Eye (tissue), 1 donor: ENCODE data around the gene FGD4.
A peak's percentile ranks its signal among the peaks of the same experiment; 100 is the strongest.

Experiments used
- DNase-seq: peaks from one replicate; pipeline ENCODE4 v3.0.0-alpha.2; 2015

Gene FGD4

DNA sequence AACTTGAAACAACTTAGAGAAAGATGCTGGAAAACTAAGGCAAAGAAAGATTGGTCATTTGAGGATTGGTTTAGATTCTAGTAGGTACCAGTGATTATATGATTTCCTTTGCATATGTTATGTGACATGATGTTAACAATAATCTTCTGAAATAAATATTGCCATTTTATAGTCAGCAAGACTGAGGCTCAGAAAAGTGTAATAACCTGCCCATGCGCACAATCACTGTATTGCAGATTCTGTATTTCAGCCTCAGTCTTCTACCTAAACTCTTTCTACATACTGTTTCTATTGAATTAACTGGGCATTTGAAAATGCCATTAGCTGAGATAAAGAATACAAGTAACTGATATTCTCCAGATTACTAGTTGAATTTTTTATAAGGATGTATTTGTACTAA lies 61.3 kb downstream of the FGD4 start:
- DNase-seq, result no peak

DNA sequence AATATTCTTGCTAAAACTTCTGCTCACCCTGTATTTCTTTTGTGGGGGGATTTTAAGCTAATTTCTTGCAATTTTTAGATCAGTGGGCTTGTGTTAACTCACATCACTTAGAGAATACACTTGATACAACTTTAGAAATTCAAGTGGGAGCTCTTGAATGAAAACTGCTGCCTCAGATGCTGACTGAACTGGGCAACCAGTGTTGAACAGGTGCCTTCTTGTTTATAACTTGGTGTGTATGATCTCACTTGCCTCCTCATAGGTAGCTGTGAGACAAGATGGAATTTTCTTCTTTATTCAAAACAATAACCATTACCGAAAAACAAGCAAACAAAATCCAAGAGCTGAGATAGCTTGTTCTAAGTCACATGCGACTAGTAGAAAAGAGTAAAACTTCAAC lies 63.5 kb downstream of the FGD4 start:
- no peak for DNase-seq

DNA sequence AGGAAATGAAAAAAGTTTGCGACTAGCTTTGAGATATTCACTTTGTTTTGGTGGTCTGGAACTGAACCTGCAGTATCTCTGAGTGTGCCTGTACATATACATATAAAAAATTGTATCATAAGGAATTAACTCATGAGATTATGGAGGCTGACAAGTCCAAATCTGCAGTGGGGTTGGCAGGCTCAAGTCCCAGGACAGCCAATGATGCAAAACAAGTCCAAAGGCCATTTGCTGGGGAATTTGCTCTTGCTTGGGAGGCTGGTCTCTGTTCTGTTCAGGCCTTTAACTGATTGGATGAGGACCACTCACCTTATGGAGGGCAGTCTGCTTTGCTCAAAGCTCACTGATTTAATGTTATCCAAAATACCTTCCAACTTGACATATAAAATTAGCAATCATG lies 66.8 kb downstream of the FGD4 start:
- DNase-seq, result no peak

DNA sequence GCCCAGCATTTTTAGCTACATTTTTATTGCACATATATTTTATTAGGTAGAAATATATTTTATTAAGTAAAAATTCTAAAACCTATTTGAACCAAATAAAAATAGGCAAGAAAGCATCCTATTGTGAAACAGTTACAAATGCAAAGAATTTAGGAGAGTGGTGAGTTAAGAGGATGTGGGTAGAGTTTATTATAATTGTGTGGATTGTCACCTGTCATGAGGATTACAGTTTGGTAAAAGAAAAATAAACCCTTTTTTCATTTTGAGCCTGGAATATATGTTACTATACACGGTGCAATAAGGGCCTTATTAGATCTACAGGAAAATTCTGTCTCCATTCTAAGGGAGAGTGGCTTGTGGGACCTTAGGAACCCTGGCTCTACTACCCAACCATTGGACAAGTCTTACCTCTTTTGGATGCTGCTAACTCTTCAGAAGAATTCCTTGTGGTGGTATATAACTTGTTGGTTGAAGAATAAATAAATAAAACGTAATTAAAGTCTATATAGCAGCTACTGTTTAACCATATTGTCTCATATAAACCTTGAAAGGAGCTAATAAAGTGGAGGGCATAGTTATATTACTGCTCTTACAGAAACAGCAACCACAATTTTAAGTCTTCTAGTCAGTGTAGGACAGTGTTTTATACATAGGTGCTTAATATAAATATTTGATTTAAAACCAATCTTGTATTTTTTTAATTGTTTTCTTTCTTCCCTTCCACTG lies 67.8 kb downstream of the FGD4 start:
- no peak for DNase-seq

DNA sequence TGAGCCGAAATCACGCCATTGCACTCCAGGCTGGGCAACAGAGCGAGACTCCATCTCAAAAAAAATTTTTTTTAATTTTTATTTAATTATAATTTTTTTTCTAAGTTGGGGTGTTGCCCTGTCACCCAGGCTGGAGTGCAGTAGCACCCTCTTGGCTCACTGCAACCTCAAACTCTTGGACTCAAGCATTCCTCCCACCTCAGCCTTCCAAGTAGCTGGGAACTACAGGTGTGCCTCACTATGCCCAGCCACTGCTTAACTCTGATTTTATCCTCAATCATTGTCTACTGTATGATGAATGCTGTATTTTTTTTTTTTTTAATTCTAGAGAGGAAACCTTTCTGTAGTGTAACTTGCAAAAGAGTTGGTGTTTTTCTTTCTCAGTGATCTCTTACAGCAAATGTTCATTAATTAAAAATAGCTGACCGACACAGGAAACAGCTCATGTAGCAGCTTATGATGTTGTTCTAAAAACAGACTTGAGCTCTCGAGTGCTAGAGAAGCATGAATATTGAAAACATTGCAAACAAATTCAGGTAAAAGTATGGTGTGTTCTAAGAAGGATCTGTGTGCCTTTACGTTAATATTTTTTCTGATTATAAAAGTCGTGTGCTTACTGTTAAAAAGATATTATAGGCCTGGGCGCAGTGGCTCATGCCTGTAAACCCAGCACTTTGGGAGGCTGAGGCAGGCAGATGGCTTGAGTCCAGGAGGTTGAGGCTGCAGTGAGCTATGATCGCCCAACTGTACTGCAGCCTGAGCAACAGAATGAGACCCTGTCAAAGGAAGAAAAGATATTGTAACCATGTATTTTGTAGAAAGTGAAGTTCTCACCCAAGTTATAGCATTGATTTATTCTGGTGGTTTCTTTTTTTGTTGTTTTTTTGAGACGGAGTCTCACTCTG lies 68.9 kb downstream of the FGD4 start:
- DNase-seq, result no peak

DNA sequence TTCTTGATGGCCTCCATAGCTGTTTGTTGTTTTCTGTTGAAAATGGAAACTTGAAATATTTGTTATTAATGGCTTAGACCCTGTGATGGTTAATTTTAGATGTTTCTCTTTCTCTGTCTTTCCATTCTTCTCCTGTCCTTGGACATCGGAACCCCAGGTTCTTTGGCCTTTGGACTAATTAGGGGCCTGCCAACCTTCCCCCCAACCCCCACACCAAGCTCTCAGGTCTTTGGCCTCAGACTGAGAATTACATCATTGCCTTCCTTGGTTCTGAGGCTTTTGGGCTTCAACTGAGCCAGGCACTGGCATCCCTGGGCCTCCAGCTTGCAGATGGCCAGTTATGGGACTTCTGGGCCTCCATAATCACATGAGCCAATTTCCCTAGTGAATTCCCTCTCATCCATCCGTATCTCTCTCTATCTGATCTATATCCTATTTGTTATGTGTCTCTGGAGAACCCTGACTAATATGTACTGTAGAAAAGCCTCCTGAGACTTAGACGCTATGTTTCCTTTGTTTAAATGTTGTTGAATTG lies 71.6 kb downstream of the FGD4 start:
- DNase-seq, result no peak

DNA sequence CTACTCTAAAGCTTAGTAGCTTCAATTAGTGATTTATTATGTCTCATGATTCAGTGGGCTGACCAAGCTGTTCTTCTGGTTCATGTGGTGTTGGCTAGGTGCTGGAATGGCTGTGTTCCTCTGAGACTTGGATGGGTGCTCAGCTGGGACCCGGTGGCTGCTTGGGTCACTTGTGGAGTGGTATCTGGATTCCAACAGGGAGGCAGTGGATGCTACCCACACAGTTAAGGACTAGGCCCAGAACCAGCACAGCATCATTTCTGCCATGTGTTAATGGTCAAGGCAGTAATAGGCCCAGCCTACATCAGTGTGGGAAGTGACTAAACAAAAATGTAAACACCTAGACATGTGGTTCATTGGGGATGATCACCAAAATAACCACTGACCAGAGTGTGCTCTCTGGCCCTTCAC lies 72.2 kb downstream of the FGD4 start:
- DNase-seq, result no peak

DNA sequence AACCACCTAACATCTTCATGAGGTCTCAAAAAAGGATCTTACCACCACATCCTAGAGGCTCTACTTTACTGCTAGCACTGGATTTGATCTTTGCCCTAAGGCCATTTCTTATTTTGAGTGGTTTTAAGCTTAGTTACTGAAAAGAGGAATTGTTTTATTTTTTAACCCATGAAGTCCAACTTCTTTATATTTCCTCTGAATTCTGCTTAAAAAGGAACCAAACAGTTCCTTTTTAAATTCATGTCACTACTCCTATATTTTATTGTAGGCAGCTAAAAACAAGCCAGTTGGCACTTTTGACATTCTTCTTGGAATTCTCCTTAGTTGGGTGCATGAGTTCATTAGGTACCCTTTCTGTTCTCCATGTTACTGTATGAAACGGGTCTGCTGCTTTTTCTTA lies 76.4 kb downstream of the FGD4 start:
- DNase-seq, result no peak

DNA sequence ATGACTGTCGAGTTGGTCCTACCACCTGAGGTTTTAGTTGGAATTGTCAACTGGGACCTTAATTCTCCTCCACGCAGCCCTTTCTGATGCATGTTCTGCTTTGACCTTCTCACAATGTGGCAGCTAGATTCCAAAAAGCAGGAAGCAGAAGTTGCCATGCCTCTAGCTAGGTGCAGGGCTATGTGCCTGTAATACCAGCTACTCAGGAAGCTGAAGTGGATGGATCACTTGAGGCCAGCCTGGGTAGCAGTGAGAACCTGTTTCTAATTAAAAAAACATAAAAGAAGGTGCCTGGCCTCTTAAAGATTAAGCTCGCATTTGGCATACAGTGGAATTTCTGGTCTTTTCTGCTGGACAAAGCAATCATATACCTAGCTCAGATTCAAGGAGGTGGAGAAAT lies 77.1 kb downstream of the FGD4 start:
- DNase-seq, result no peak

DNA sequence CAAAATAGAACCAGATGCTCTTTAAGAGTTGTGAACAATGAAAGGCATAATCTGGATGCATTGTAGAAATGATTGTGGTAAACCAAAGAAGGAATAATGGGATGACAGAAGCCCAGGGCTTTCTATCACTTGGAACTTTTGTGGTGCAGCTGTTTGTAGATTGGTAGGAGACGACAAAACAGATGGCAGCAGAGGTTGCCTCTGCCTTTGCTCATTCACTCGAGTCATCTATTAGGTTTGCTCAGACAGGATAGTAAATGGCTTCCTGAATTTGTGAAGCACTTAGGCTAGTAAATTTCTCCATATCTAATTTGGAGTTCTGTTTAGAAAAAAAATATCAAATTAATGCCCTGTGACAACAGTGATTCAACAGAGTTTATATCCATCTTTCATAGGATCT lies 78.4 kb downstream of the FGD4 start:
- peak; percentile 29 for DNase-seq

DNA sequence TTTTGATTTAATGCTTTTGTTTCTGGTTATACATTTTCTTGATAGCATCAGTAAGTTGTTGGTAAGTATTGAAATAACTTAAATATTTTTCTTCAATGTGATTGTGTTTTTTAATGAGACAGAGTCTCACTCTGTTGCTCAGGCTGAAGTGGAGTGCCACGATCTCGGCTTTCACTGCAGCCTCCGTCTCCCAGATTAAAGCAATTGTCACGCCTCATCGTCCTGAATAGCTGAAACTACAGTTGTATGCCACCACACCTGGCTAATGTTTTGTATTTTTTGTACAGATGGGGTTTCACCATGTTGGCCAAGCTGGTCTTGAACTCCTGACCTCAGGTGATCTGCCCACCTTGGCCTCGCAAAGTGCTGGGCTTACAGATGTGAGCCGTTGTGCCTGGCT lies 78.8 kb downstream of the FGD4 start:
- DNase-seq, result no peak

DNA sequence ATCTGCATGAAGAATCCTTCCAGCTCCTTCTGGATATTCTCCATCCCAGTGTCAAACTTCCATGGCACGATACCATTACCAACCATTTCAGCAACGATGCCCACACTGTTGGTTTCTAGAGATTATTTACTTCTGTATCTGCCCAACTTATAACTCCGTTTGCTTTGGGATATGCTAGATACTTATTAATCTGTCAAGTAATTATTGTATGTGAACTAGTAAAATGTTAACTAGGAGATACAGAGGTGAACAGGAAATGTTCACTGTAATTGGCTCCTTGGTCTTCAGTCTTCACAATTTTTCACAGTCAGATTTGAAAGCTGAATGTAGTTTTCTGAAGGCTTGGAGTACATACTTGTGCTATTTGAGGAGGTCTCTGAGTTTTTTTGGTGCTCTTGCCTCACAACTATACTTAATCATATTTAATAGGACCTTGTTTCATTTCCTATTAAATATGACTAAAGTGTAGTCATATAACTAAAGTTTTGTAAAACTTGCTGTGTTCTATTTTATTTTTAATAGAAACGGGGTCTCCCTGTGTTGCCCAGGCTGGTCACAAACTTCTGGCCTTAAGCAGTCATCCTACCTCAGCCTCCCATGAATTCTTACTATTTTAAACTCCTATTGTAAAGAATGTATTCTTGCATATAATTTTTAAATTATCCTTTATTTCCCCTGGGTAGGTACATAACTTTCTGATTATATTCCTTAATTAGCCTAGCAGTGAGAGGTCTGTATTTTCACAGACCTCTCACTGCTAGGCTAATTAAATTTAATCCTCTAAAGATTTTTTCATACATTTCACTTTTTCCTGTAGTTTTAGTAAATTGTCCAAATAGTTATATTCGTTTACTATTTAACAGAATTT lies 79.7 kb downstream of the FGD4 start:
- DNase-seq, result no peak

DNA sequence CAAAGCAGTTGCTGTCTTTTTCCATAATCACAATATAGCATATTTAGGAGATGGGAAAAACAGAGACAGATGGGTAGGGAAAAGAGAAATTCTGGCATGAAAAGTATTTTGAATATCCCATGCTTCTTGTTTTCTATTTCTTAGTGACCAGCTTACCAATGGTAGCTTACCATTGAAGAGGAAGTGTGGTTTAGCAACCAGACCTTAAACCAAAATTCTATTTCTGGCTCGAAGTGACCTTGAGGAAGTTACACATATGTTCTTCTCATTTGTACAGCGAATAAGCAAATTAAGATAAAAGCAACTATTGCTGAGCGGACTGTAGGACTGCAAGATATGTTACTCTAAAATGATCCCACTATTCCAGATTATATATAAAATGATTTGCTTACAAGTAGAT lies 82.9 kb downstream of the FGD4 start:
- DNase-seq, result no peak

DNA sequence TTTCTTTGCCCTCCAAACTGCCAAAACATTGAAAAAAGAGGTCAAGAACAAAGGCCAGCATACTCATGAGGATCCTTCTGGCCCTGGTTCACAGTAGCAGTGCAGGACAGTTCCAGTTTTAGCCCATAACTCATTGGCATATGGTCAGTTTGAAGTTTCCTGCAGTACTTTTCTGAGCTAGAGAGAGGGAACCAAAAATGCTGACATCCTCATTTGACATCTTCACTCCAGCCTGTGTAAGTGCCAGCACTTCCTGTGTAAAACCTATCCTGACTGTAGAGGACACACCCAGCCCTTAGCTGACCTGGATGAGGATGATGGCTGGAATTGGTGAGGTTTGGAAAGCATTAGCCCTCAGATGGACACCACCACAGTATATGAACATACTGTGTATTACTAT lies 84.1 kb downstream of the FGD4 start:
- no peak for DNase-seq

DNA sequence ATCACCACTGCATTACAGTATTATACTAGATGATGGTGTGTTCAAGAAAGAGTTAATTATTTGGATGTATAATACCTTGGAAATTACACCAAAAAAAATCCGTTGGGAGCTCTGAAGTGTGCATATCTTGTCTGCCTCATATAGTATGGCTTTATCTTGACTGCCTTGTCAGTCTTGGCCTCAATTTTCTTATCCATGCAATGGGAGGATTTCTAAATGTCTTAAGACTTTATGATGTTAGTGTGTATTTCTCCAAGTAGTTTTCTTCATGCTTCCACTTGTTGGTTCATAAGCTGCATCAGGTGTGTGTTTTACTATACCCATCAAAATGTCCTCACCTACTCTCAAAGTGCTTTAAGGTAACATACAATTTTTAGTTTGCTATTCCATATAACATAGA lies 84.6 kb downstream of the FGD4 start:
- DNase-seq, result no peak

DNA sequence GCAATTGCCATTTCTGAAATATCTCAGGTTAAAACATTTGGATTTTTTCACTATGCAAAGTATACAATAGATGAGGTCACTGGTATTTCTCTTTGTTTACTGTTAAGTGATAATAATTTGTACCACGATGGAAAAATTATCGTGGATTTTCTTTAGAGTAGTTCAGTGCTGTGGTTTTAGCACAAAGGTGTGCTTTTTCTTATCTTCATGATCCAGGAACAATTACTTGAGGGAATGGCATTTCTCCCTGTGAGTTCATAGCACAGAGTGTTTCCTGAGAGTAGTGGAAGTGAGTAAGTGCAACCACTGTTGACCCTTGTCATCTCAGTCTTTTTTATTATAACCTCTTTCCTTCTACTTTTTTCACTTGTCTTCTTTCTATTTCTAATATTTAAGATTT lies 86.8 kb downstream of the FGD4 start:
- no peak for DNase-seq

DNA sequence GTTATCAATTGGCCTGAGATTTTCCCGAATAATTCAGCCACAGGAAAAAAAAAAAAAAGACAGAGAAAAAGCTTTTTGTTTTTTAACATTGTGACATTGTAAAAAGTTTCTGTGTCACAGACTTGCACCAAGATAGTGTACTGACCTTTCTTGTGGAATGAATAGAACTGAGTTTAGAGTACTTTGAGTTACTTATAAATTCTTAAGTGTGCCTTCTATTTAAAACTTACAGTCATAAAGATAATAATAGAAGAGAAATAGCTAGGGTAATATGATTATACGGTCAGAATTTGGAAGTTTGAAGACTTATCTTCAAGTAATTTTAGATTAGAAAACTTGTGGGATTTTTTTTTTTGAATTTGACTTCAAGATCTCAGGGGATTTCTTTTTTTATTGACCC lies 88.8 kb downstream of the FGD4 start:
- no peak for DNase-seq

DNA sequence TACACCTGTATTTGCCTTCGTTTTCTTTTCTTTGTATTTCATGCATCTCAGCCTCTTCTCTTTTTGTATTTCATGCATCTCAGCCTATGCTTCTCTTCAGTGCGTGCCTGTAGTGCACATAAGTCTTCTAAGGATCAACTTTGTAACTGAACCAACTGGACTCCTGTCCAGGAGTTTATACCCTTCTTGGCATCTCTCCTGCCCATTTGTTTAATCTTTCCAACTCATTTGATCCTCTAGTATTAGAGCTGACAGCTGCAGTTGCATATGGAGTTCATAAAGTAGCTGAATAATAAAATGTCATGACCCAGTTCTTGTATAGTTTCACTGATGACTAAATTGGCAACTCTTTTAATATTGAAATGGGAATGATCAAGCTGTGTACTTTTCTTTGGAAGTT lies 89.7 kb downstream of the FGD4 start:
- DNase-seq, result peak; percentile 55

DNA sequence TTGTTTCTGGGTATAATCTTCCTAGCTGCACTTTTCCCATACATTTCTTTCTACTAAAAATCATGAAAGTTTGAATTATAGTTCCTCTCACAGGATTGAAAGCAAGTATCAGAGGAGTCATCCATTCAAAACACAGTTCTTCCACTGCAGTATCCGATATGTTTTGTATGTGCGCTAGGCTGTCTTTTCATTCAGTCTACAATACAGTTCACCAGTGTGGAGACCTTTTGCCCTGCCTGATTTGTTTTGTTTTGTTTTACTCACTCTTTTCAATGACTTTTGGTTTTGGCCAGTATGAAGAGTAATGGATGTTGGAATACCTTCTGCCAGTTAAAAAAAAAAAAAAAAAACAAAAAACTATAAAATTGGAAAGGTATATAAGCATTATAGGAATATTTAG lies 91.4 kb downstream of the FGD4 start:
- no peak for DNase-seq

DNA sequence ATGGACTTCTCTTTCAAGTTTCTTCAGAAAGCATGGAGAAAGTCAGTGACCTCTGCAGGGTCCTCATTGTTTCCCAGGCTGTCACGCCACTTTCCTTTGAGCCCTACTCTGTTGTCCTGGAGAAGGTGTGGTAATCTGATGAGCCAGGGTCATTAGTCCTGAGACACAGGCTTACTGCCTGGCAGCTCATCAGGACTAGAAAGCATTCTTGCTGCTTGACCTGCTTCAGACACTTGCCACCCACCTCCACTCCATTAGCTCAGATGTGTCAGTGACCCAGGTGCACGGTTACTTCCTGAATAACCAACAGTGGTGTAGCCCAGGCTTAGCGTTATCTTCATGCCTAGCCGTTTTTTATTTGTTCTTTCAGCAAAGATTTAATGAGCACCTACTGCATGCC lies 93.9 kb downstream of the FGD4 start:
- DNase-seq, result peak; percentile 11

DNA sequence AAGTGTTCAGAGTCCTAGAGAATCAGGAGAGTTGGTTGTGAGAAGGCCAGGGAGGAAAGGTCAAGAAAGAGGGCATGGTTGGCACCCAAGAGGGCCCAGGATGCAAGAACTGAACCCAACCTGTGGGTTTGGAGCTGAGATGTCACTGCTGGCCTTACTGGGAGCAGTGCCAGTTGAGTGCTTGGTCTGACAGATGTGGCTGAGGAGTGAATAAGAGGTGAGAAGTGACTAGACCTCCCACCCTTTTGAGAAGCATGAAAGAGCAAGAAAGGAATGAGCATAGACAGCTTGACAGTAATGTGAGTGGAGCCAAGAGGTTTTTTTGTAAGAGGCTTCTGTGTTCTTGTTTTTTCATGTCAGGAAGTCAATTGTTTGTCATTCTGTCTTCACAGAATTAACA lies 95.3 kb downstream of the FGD4 start:
- peak; percentile 60 for DNase-seq

DNA sequence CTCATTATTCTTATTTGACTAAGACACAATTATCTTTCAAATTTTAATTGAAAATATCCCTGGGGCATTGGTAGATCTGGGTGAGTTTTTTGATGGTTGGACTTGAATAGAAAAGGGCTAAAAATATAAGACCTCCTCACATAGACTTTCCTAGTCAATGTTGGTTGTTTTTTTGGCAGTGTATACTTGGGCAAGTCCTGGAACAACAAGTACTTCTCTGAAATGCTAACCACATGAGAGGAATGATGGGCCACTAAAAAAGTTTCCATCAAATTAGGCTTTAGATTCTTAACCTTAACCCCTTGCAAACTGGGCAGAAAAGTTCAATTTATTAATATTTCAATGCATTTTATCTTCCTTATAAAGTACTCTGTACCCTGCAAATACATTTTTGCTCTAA lies 97.6 kb downstream of the FGD4 start:
- DNase-seq, result no peak

DNA sequence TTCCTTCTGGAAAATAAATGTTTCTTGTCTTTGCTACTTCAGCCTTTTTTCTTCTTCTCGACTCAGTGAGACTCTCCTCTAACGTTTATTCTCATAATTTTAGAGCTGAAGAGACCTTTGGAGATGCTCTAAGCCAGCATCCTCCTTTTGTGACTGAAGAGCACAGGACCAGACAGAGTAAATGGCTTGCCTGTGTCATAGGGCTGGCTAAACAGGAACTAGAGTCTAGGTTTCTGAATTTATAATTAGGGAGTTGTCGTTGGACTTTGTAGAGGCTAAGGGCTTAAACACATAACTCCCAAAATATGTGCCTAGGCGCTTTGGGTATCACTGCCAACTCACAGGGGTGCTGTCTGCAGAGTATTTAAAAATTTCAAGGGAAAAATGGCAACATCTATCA lies 98.5 kb downstream of the FGD4 start:
- no peak for DNase-seq
